ENCODE measurements around the gene HSP90AB1.

HSP90AB1 gene

DNA sequence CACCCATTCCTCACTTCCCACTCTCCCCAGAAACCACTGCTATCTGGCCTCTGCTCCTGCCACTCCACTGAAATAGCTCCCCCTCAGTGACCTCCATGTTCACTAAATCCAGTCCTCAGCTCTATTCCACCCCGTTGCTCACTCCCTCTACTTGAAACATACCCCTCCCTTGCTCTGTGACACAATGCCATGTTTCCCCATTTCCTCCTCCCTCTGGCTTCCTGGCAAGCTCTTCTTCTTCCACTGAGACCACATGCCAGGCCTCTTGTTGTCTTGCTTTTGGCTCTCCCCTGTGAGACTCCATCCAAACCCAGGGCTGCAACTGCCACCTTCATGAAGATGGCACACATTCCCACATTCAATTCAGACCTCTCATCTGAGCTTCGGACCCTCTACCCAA lies 37.2 kb downstream of the HSP90AB1 start:
- Histone ChIP-seq H3K9ac (ENCODE audit: low read length) (no peak overlapping the region), H3K27me3 (ENCODE audit: low read depth, low read length) (peaks cover 59% of the 10 kb centered on the region), H3K4me3 (ENCODE audit: low read length) (no peak overlapping the region), H3K4me1 (ENCODE audit: low read length) (no peaks in the 10 kb centered on the region), H3K27ac (ENCODE audit: low read length) (no peak overlapping the region), H3K79me2 (ENCODE audit: low read length) (no peaks in the 10 kb centered on the region), H2AFZ (ENCODE audit: low read depth, low read length) (no peak overlapping the region), H3K4me2 (ENCODE audit: low read length) (no peak overlapping the region), H3K9me3 (ENCODE audit: insufficient read depth, low read length) (no peaks in the 10 kb centered on the region), H4K20me1 (ENCODE audit: insufficient read depth, low read length) (no peaks in the 10 kb centered on the region), H3K36me3 (replicated peaks; ENCODE audit: low read depth, low read length) (no peaks in the 10 kb centered on the region)
- TF ChIP-seq, protein P1, sequence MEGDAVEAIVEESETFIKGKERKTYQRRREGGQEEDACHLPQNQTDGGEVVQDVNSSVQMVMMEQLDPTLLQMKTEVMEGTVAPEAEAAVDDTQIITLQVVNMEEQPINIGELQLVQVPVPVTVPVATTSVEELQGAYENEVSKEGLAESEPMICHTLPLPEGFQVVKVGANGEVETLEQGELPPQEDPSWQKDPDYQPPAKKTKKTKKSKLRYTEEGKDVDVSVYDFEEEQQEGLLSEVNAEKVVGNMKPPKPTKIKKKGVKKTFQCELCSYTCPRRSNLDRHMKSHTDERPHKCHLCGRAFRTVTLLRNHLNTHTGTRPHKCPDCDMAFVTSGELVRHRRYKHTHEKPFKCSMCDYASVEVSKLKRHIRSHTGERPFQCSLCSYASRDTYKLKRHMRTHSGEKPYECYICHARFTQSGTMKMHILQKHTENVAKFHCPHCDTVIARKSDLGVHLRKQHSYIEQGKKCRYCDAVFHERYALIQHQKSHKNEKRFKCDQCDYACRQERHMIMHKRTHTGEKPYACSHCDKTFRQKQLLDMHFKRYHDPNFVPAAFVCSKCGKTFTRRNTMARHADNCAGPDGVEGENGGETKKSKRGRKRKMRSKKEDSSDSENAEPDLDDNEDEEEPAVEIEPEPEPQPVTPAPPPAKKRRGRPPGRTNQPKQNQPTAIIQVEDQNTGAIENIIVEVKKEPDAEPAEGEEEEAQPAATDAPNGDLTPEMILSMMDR (IDR thresholded peaks at IDR 0.05; ENCODE audit: low read depth, low read length), result no peak
- TF ChIP-seq EZH2phosphoT487 (IDR thresholded peaks at IDR 0.05; ENCODE audit: low read depth), result no peak

DNA sequence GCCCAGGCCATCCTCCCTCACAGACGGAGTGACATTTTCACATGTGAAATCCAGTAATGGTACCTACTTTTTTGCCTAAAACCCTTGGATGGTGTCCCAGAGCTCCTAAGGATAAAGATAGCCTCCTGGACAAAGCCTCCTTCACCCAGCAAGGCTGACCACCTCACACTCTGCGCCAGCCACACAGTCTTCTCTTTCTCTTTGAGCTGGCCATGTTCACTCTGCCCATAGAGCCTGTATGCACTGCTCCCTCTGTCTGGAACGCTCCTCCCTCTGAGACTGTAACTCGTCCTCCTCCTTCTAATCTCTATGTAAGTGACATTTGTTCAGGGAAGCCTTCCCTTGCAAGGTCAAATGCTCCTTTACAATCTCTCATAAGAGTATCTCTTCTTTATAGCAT lies 38.0 kb downstream of the HSP90AB1 start:
- Histone ChIP-seq H3K4me1 (ENCODE audit: low read length) (no peaks in the 10 kb centered on the region), H3K4me3 (ENCODE audit: low read length) (no peak overlapping the region), H3K9ac (ENCODE audit: low read length) (no peak overlapping the region), H3K36me3 (replicated peaks; ENCODE audit: low read depth, low read length) (no peaks in the 10 kb centered on the region), H3K9me3 (ENCODE audit: insufficient read depth, low read length) (no peaks in the 10 kb centered on the region), H3K27me3 (ENCODE audit: low read depth, low read length) (peaks cover 65% of the 10 kb centered on the region), H3K79me2 (ENCODE audit: low read length) (no peaks in the 10 kb centered on the region), H3K4me2 (ENCODE audit: low read length) (no peak overlapping the region), H3K27ac (ENCODE audit: low read length) (no peak overlapping the region), H2AFZ (ENCODE audit: low read depth, low read length) (no peak overlapping the region), H4K20me1 (ENCODE audit: insufficient read depth, low read length) (no peaks in the 10 kb centered on the region)
- TF ChIP-seq, protein P1 (IDR thresholded peaks at IDR 0.05; ENCODE audit: low read depth, low read length), result no peak
- TF ChIP-seq EZH2phosphoT487 (IDR thresholded peaks at IDR 0.05; ENCODE audit: low read depth), result no peak

DNA sequence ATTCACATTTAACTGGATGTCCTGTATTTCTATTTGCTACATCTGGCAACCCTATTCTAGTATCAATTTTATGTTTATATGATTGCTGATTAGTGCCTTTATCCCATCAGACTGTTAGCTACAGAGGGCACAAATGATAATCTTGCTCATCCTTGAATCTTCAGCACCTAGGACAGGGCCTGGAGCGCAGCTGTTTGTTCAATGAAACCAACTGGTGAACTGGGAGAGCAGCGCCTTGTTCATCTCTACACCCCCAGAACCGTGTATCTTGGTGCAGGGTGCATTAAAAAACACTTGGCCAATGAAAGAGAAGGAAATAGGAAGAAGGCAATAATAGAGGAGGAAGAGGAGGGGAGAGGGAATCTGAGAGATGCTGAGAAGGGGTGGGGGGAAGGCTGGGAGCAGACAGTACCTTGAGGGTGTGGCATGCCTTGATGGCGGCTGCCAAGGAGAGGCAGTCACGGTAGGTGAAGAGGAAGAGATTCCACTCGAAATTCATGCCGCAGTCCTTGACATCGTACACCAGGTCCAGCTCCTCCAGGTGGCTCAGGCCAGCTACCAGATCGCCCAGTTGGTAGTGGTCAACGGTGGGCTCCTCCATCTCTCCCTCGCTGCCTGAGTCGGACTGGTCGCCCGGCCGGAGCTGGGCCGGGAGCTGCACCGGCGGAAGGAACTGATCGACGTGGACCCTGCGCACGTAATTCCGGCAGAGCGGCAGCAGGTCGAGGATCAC lies 38.8 kb downstream of the HSP90AB1 start:
- Histone ChIP-seq H2AFZ (ENCODE audit: low read depth, low read length) (no peak overlapping the region), H3K4me3 (ENCODE audit: low read length) (no peak overlapping the region), H3K36me3 (replicated peaks; ENCODE audit: low read depth, low read length) (no peaks in the 10 kb centered on the region), H3K4me1 (ENCODE audit: low read length) (no peaks in the 10 kb centered on the region), H3K4me2 (ENCODE audit: low read length) (no peak overlapping the region), H3K27me3 (ENCODE audit: low read depth, low read length) (peaks cover 61% of the 10 kb centered on the region), H3K9ac (ENCODE audit: low read length) (no peak overlapping the region), H3K79me2 (ENCODE audit: low read length) (no peaks in the 10 kb centered on the region), H3K9me3 (ENCODE audit: insufficient read depth, low read length) (no peaks in the 10 kb centered on the region), H3K27ac (ENCODE audit: low read length) (no peak overlapping the region), H4K20me1 (ENCODE audit: insufficient read depth, low read length) (no peaks in the 10 kb centered on the region)
- TF ChIP-seq, protein P1 (IDR thresholded peaks at IDR 0.05; ENCODE audit: low read depth, low read length), result no peak
- no peak for TF ChIP-seq EZH2phosphoT487 (IDR thresholded peaks at IDR 0.05; ENCODE audit: low read depth)

DNA sequence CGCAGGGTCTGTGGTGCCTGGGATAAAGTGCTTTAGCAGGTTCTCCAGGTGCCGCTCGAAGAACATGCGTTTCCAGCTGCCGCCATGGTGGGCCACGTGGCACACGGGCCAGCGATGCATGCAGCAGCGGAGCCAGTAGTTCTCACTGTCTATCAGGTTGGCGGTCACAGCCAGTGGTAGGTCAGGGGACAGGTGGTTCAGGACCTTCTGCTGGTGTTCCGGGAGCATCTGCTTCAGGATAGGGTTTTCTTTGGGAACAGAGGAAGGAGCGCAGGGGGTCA lies 39.3 kb downstream of the HSP90AB1 start:
- Histone ChIP-seq H3K9ac (ENCODE audit: low read length) (no peak overlapping the region), H4K20me1 (ENCODE audit: insufficient read depth, low read length) (no peaks in the 10 kb centered on the region), H3K27me3 (ENCODE audit: low read depth, low read length) (peaks cover 57% of the 10 kb centered on the region), H3K27ac (ENCODE audit: low read length) (no peak overlapping the region), H3K79me2 (ENCODE audit: low read length) (no peaks in the 10 kb centered on the region), H3K4me2 (ENCODE audit: low read length) (no peak overlapping the region), H3K36me3 (replicated peaks; ENCODE audit: low read depth, low read length) (no peaks in the 10 kb centered on the region), H3K4me3 (ENCODE audit: low read length) (no peak overlapping the region), H2AFZ (ENCODE audit: low read depth, low read length) (no peak overlapping the region), H3K9me3 (ENCODE audit: insufficient read depth, low read length) (no peaks in the 10 kb centered on the region), H3K4me1 (ENCODE audit: low read length) (no peaks in the 10 kb centered on the region)
- TF ChIP-seq, protein P1 (IDR thresholded peaks at IDR 0.05; ENCODE audit: low read depth, low read length), result no peak
- no peak for TF ChIP-seq EZH2phosphoT487 (IDR thresholded peaks at IDR 0.05; ENCODE audit: low read depth)
